Inferior parietal cortex (tissue), 1 donor: ENCODE data around the gene ZAR1L.

ENCODE experiments used
- DNase-seq: peaks from one replicate; pipeline ENCODE4 v3.0.0-alpha.2; 2016; ENCODE audit errors: extremely low spot score

The ZAR1L gene

DNA sequence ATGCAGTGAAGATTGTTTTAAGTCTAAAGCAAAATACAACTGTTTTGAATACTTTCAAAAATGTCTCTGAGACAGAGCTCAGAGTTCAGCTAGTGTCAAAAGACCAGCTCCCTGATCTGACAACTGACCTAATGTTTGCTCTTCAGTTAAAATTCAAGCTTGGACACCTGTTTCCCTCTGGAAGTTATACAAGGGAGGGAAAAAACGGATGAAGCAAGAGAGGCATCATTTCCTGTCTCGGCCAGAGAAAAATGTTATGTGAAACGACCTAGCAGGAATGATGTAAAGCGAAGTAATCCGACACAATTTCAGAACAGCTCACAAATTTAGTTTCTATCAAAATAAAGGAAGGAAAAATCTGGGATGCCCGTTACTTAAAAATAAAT, 59.4 kb downstream of the ZAR1L start:
- DNase-seq: no peak

DNA sequence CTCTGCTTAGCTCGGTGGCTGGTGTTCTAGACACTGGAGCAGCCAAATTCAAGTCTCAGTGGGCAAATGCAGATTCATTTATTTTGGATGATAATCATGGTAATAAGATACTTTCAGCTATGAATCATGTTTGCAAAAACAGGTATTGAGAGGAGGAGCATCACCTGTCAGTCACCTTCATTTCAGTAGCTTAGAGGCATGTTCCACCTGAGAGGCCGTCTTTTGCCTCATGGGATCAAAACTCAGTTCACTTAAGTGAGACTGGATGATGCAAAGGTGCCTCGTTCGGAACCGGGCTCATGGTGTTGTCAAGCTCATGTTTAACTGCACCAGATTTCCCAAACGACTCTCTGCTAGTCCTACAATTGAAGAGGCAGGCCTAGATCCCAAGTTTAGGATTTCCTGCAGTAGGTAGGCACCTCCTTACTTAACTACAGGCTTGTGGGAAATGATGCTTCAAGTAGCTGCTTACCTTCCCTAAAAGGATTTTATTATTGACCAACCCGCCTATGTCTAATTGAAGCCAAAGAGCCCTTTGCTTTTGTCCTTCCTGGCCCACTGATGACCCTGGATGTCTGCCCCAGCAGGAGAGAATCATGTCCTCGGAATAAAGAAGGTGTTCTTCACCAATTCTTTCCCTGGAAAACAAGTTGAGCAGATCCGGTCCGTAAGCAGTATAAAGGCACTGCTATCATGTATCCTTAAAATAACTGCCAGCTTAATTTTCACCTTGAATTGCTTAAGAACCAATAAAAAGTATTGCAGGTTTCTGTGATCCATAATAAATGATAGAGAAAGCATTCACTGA, 60.0 kb downstream of the ZAR1L start:
- DNase-seq: no peak

GRCh38 chr13:32254416-32254815, 60.7 kb downstream of the ZAR1L start:
- DNase-seq: no peak

GRCh38 chr13:32253911-32254399, 61.2 kb downstream of the ZAR1L start:
- DNase-seq: no peak
